ENCODE data around the gene DLGAP1. TPM values are rescaled to one million over a fixed set of nuclear protein-coding genes. Genes with fewer than 3 reads are reported as not detected.

Gene DLGAP1
- total and polyA plus RNA-seq, 10 of the 15 experiments (the other 5 are each of a cell fraction or from before 2014, with no cell fraction given) = 0.23 to 27.6 (median 1.9) TPM

GRCh38 chr18:4250141-4250540, 205.0 kb downstream of the DLGAP1 start (continued):
- TF ChIP-seq SPI1 (IDR thresholded peaks at IDR 0.05; ENCODE audit: borderline replicate concordance, insufficient read depth, low read depth, low read length) (peak; percentile 46; the same call in 1 of the 2 replicates), JUNB (IDR thresholded peaks at IDR 0.05) (no peak), STAT3 (IDR thresholded peaks at IDR 0.05; ENCODE audit: low read depth, low read length) (no peak), TCF12 (IDR thresholded peaks at IDR 0.05; ENCODE audit: low read depth, low read length) (no peak), ATF7 (IDR thresholded peaks at IDR 0.05; ENCODE audit: low read depth) (peak; percentile 76), POLR2A (IDR thresholded peaks at IDR 0.05; ENCODE audit: low read depth, low read length) (no peak), MYB (IDR thresholded peaks at IDR 0.05; ENCODE audit: borderline replicate concordance, low read depth, low read length) (no peak), IKZF1 (conservative IDR thresholded peaks at IDR 0.05) (0 out of 2 replicates have a peak, but pooled peaks have one; percentile 19), ETV6 (conservative IDR thresholded peaks at IDR 0.05 in 1 of 2, IDR thresholded peaks at IDR 0.05 in 1 of 2; ENCODE audit: borderline replicate concordance in 1 of 2, low read depth in 1 of 2) (no peak), MTA3 (IDR thresholded peaks at IDR 0.05; ENCODE audit: borderline replicate concordance, low read length) (no peak), KAT2A (conservative IDR thresholded peaks at IDR 0.05; ENCODE audit: control insufficient read depth, low read depth, low read length) (no peak), USF1 (IDR thresholded peaks at IDR 0.05; ENCODE audit: borderline replicate concordance, extremely low read length, insufficient read depth, low read depth, low read length) (no peak)
- TF ChIP-seq, protein P1, sequence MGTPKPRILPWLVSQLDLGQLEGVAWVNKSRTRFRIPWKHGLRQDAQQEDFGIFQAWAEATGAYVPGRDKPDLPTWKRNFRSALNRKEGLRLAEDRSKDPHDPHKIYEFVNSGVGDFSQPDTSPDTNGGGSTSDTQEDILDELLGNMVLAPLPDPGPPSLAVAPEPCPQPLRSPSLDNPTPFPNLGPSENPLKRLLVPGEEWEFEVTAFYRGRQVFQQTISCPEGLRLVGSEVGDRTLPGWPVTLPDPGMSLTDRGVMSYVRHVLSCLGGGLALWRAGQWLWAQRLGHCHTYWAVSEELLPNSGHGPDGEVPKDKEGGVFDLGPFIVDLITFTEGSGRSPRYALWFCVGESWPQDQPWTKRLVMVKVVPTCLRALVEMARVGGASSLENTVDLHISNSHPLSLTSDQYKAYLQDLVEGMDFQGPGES (IDR thresholded peaks at IDR 0.05) = no peak
- TF ChIP-seq, protein P2, sequence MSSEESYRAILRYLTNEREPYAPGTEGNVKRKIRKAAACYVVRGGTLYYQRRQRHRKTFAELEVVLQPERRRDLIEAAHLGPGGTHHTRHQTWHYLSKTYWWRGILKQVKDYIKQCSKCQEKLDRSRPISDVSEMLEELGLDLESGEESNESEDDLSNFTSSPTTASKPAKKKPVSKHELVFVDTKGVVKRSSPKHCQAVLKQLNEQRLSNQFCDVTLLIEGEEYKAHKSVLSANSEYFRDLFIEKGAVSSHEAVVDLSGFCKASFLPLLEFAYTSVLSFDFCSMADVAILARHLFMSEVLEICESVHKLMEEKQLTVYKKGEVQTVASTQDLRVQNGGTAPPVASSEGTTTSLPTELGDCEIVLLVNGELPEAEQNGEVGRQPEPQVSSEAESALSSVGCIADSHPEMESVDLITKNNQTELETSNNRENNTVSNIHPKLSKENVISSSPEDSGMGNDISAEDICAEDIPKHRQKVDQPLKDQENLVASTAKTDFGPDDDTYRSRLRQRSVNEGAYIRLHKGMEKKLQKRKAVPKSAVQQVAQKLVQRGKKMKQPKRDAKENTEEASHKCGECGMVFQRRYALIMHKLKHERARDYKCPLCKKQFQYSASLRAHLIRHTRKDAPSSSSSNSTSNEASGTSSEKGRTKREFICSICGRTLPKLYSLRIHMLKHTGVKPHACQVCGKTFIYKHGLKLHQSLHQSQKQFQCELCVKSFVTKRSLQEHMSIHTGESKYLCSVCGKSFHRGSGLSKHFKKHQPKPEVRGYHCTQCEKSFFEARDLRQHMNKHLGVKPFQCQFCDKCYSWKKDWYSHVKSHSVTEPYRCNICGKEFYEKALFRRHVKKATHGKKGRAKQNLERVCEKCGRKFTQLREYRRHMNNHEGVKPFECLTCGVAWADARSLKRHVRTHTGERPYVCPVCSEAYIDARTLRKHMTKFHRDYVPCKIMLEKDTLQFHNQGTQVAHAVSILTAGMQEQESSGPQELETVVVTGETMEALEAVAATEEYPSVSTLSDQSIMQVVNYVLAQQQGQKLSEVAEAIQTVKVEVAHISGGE (CRISPR knock-in tag; IDR thresholded peaks at IDR 0.05) = no peak
